ENCODE data around the gene LONP2. TPM values are rescaled to one million over a fixed set of nuclear protein-coding genes. Genes with fewer than 3 reads are reported as not detected.

LONP2 gene
- total RNA-seq, 2 experiments from 2014 or later: 77.2 to 81.0 TPM

- intact Hi-C loops (cut with DNase I, micrococcal nuclease): loop anchor here (5.0 to 10.0 kb wide), 3 partner anchors 231 to 1239 kb away; partner anchors contain the start of genes ITFG1 (in 1 of the 2), N4BP1 (in 1 of the 2), NETO2 (in 1 of the 2) and PHKB (in 1 of the 2)
- Histone ChIP-seq H3K4me3 (ENCODE audit: low read length) (no peak overlapping the region), H3K27ac (ENCODE audit: low read depth in 1 of 2, low read length in 2 of 2) (no peak overlapping the region), H3K9me3 (ENCODE audit: control insufficient read depth in 1 of 2, insufficient read depth in 1 of 2, low read length in 2 of 2) (no peaks in the 10 kb centered on the region), H3K27me3 (ENCODE audit: control insufficient read depth in 1 of 2, insufficient read depth in 2 of 2, low read length in 2 of 2) (no peaks in the 10 kb centered on the region), H3K36me3 (ENCODE audit: insufficient read depth, low read length) (no peaks in the 10 kb centered on the region), H3K4me1 (ENCODE audit: insufficient read depth, low read length) (peaks cover 21% of the 10 kb centered on the region)
- H3K4me3 Mint-ChIP-seq: peak overlapping the region; percentile 40
- ATAC-seq (ENCODE audit: poor library complexity) (no peak), DNase-seq (no peak)
- POLR2A ChIA-PET: interaction anchor here (1.0 kb wide), 1 partner anchor 10 kb away, joined by 4 read pairs; no protein-coding TSS in a partner anchor
- CTCF ChIA-PET: no interaction called here
- no peak for TF ChIP-seq CTCF (IDR thresholded peaks at IDR 0.05)
- no peak overlapping the region for H3K27ac Mint-ChIP-seq
- H3K36me3 Mint-ChIP-seq (ENCODE audit: low read depth): peaks cover 7% of the 10 kb centered on the region
- H3K27me3 Mint-ChIP-seq: no peaks in the 10 kb centered on the region
- H3K9me3 Mint-ChIP-seq: no peaks in the 10 kb centered on the region
- H3K4me1 Mint-ChIP-seq (ENCODE audit: low read depth): peaks cover 58% of the 10 kb centered on the region
Observed at GRCh38 chr16:48381201-48381600, 137.1 kb downstream of the LONP2 start.

GRCh38 chr16:48382131-48382530 lies 138.0 kb downstream of the LONP2 start:
- peaks cover 7% of the 10 kb centered on the region for H3K36me3 Mint-ChIP-seq (ENCODE audit: low read depth)
- H3K9me3 ChIP-seq (ENCODE audit: control insufficient read depth in 1 of 2, insufficient read depth in 1 of 2, low read length in 2 of 2): no peaks in the 10 kb centered on the region
- no peak overlapping the region for H3K27ac Mint-ChIP-seq
- peaks cover 21% of the 10 kb centered on the region for H3K4me1 ChIP-seq (ENCODE audit: insufficient read depth, low read length)
- H3K27me3 Mint-ChIP-seq: no peaks in the 10 kb centered on the region
- POLR2A ChIA-PET: no interaction called here
- DNase-seq: no peak
- TF ChIP-seq CTCF (IDR thresholded peaks at IDR 0.05): no peak
- intact Hi-C loops (cut with DNase I, micrococcal nuclease): loop anchor here (5.0 to 10.0 kb wide), 3 partner anchors 230 to 1240 kb away; partner anchors contain the start of genes ITFG1 (in 1 of the 2), N4BP1 (in 1 of the 2), NETO2 (in 1 of the 2) and PHKB (in 1 of the 2)
- no peak overlapping the region for H3K27ac ChIP-seq (ENCODE audit: low read depth in 1 of 2, low read length in 2 of 2)
- H3K4me1 Mint-ChIP-seq (ENCODE audit: low read depth): peaks cover 51% of the 10 kb centered on the region
- CTCF ChIA-PET: no interaction called here
- H3K4me3 ChIP-seq (ENCODE audit: low read length): no peak overlapping the region
- no peaks in the 10 kb centered on the region for H3K36me3 ChIP-seq (ENCODE audit: insufficient read depth, low read length)
- H3K4me3 Mint-ChIP-seq: peak overlapping the region; percentile 75
- no peak for ATAC-seq (ENCODE audit: poor library complexity)
- no peaks in the 10 kb centered on the region for H3K9me3 Mint-ChIP-seq
- H3K27me3 ChIP-seq (ENCODE audit: control insufficient read depth in 1 of 2, insufficient read depth in 2 of 2, low read length in 2 of 2): no peaks in the 10 kb centered on the region

GRCh38 chr16:48383009-48383876 lies 139.1 kb downstream of the LONP2 start:
- DNase-seq (no peak), ATAC-seq (ENCODE audit: poor library complexity) (no peak)
- CTCF ChIA-PET: interaction anchor here (0.6 to 3.0 kb wide), 5 partner anchors 23 to 247 kb away, joined by 3 to 15 read pairs (median 4); no protein-coding TSS in a partner anchor
- intact Hi-C loops (cut with DNase I, micrococcal nuclease): loop anchor here (5.0 to 10.0 kb wide), 3 partner anchors 229 to 1241 kb away; partner anchors contain the start of genes ITFG1 (in 1 of the 2), N4BP1 (in 1 of the 2), NETO2 (in 1 of the 2) and PHKB (in 1 of the 2)
- no peaks in the 10 kb centered on the region for H3K9me3 Mint-ChIP-seq
- no peak for TF ChIP-seq CTCF (IDR thresholded peaks at IDR 0.05)
- peaks cover 7% of the 10 kb centered on the region for H3K36me3 Mint-ChIP-seq (ENCODE audit: low read depth)
- H3K4me3 Mint-ChIP-seq: peak overlapping the region; percentile 98
- Histone ChIP-seq H3K4me3 (ENCODE audit: low read length) (peak overlapping the region; percentile 69), H3K9me3 (ENCODE audit: control insufficient read depth in 1 of 2, insufficient read depth in 1 of 2, low read length in 2 of 2) (no peaks in the 10 kb centered on the region), H3K36me3 (ENCODE audit: insufficient read depth, low read length) (no peaks in the 10 kb centered on the region), H3K27ac (ENCODE audit: low read depth in 1 of 2, low read length in 2 of 2) (no peak overlapping the region), H3K4me1 (ENCODE audit: insufficient read depth, low read length) (peaks cover 15% of the 10 kb centered on the region), H3K27me3 (ENCODE audit: control insufficient read depth in 1 of 2, insufficient read depth in 2 of 2, low read length in 2 of 2) (no peaks in the 10 kb centered on the region)
- POLR2A ChIA-PET: interaction anchor here (0.6 to 4.4 kb wide), 8 partner anchors 10 to 1240 kb away, joined by 3 to 118 read pairs (median 4); partner anchors contain the start of genes N4BP1 and NETO2
- peak overlapping the region; percentile 92 for H3K27ac Mint-ChIP-seq
- no peaks in the 10 kb centered on the region for H3K27me3 Mint-ChIP-seq
- H3K4me1 Mint-ChIP-seq (ENCODE audit: low read depth): peaks cover 48% of the 10 kb centered on the region
